DND-41 (cell line): ENCODE measurements around the gene RAN.
A peak's percentile ranks its signal among the peaks of the same experiment; 100 is the strongest.

ENCODE experiments used
- EZH2 ChIP-seq: IDR thresholded peaks from 3 replicates; pipeline ENCODE4 v1.6.1; 2012; ENCODE audit warnings: borderline replicate concordance, low read depth, mild to moderate bottlenecking, moderate library complexity, low read length, inconsistent platforms; ENCODE audit not compliant: severe bottlenecking
- TF ChIP-seq, protein P1 (sequence below): IDR thresholded peaks from 2 replicates; pipeline ENCODE4 v1.5.1; 2012; ENCODE audit warnings: borderline replicate concordance, low read length, moderate library complexity, mild to moderate bottlenecking; ENCODE audit not compliant: poor library complexity, severe bottlenecking; ENCODE audit errors: extremely low read depth

DNA sequence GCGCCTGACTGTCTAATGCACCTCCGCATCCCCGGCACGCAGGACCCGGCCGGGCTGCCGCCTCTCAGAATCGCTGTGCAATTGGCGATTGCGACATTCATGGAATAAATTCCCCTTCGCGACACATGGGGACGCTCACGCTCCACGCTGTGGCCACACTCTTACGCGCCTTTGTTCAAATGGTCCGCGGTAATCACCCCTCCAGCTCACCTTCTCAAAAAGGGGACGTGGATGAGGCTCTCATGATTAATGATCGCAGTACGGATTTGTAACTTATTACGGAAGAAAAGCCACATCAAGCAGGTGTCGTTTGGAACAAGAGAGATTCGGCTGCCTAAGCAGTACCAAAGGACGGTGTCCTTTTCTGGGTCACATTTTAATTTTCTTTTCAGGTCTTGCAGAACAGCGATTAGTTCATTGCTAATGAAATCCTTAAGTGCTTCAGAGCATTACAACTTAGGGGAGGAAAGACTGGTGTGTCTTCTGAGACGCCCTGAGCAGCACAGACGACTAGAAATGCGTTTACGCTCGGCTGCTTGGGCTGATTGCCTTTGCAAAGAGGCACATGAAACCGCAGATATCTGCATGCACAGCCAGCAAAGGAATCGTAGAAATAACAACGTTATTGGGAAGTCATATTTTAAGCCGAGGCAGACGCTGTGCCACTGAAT, 44.5 kb downstream of the RAN start:
- TF ChIP-seq, protein P1, sequence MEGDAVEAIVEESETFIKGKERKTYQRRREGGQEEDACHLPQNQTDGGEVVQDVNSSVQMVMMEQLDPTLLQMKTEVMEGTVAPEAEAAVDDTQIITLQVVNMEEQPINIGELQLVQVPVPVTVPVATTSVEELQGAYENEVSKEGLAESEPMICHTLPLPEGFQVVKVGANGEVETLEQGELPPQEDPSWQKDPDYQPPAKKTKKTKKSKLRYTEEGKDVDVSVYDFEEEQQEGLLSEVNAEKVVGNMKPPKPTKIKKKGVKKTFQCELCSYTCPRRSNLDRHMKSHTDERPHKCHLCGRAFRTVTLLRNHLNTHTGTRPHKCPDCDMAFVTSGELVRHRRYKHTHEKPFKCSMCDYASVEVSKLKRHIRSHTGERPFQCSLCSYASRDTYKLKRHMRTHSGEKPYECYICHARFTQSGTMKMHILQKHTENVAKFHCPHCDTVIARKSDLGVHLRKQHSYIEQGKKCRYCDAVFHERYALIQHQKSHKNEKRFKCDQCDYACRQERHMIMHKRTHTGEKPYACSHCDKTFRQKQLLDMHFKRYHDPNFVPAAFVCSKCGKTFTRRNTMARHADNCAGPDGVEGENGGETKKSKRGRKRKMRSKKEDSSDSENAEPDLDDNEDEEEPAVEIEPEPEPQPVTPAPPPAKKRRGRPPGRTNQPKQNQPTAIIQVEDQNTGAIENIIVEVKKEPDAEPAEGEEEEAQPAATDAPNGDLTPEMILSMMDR: peak; percentile 35
- no peak for TF ChIP-seq EZH2
